HG03354 (cell line): Measurements from ENCODE around the gene SH2D4B.
A peak's percentile ranks its signal among the peaks of the same experiment; 100 is the strongest.

ENCODE experiments used
- ATAC-seq: cut with Tn5 transposase; IDR thresholded peaks from one replicate; pipeline ENCODE4 v1.9.1; 2021; ENCODE audit warnings: mild to moderate bottlenecking; ENCODE audit not compliant: unreplicated experiment, poor library complexity, severe bottlenecking

SH2D4B gene

GRCh38 chr10:80664071-80664680, 126.5 kb downstream of the SH2D4B start:
- peak; percentile 60 for ATAC-seq

- no peak for ATAC-seq
Measured at GRCh38 chr10:80669485-80669884, 131.8 kb downstream of the SH2D4B start.

- no peak for ATAC-seq
Measured at GRCh38 chr10:80670774-80671173, 133.1 kb downstream of the SH2D4B start.

GRCh38 chr10:80671847-80672246, 134.1 kb downstream of the SH2D4B start:
- ATAC-seq = no peak

GRCh38 chr10:80672613-80673012, 134.9 kb downstream of the SH2D4B start:
- no peak for ATAC-seq

- no peak for ATAC-seq
Measured at GRCh38 chr10:80674809-80675208, 137.1 kb downstream of the SH2D4B start.

- ATAC-seq = no peak
Measured at GRCh38 chr10:80681142-80681541, 143.4 kb downstream of the SH2D4B start.

- peak; percentile 81 for ATAC-seq
Measured at GRCh38 chr10:80684259-80684658, 146.6 kb downstream of the SH2D4B start.

GRCh38 chr10:80685355-80685754, 147.7 kb downstream of the SH2D4B start:
- no peak for ATAC-seq

GRCh38 chr10:80686734-80687475, 149.2 kb downstream of the SH2D4B start:
- no peak for ATAC-seq

GRCh38 chr10:80687476-80687789, 149.7 kb downstream of the SH2D4B start:
- ATAC-seq = no peak

GRCh38 chr10:80690434-80690833, 152.7 kb downstream of the SH2D4B start:
- ATAC-seq = no peak

GRCh38 chr10:80691441-80691840, 153.7 kb downstream of the SH2D4B start:
- ATAC-seq = no peak

- ATAC-seq = no peak
Measured at GRCh38 chr10:80693565-80693964, 155.9 kb downstream of the SH2D4B start.

GRCh38 chr10:80694930-80695329, 157.2 kb downstream of the SH2D4B start:
- ATAC-seq = no peak
